ENCODE measurements around the gene MC5R.

The MC5R gene

GRCh38 chr18:13872373-13872772 is 48.4 kb downstream of the MC5R start:
- in situ Hi-C loops (cut with HindIII; ENCODE audit: low sequenced_read_pairs), result no loop called here
- DNase-seq (ENCODE audit: low read depth), result no peak
- TF ChIP-seq CTCF (IDR thresholded peaks at IDR 0.05; ENCODE audit: low read depth, low read length, missing control alignments), result no peak
- no peak overlapping the region for H3K4me3 ChIP-seq (ENCODE audit: low read depth, low read length)

GRCh38 chr18:13872932-13873331 is 49.0 kb downstream of the MC5R start:
- no peak overlapping the region for H3K4me3 ChIP-seq (ENCODE audit: low read depth, low read length)
- in situ Hi-C loops (cut with HindIII; ENCODE audit: low sequenced_read_pairs), result no loop called here
- DNase-seq (ENCODE audit: low read depth), result no peak
- TF ChIP-seq CTCF (IDR thresholded peaks at IDR 0.05; ENCODE audit: low read depth, low read length, missing control alignments), result no peak

- in situ Hi-C loops (cut with HindIII; ENCODE audit: low sequenced_read_pairs), result no loop called here
- H3K4me3 ChIP-seq (ENCODE audit: low read depth, low read length), result no peak overlapping the region
- TF ChIP-seq CTCF (IDR thresholded peaks at IDR 0.05; ENCODE audit: low read depth, low read length, missing control alignments), result no peak
- DNase-seq (ENCODE audit: low read depth), result no peak
These were observed 50.6 kb downstream of the MC5R start for GRCh38 chr18:13874558-13874957.
